OCI-LY3 (cell line): ENCODE data around the gene TEX264.

Experiments used
- H2AFZ ChIP-seq: fragments of 200-600, 300-600 bp; shearing (Covaris generic); 2 replicates; pipeline ENCODE4 v1.6.0; 2014; ENCODE audit warnings: antibody characterized with exemption, low read depth, low read length
- H3K27ac ChIP-seq: fragments of 200-600, 300-600 bp; sonication (generic); 2 replicates; pipeline ENCODE4 v1.5.1; 2014; ENCODE audit warnings: mild to moderate bottlenecking, low read length, moderate library complexity, mixed read lengths
- H3K27me3 ChIP-seq: fragments of 200-600, 300-600 bp; sonication (generic); 2 replicates; pipeline ENCODE4 v1.6.1; 2014; ENCODE audit warnings: low read depth, low read length, mixed read lengths
- H3K36me3 ChIP-seq: fragments of 200-600, 300-600 bp; sonication (generic); replicated peaks from 2 replicates; pipeline ENCODE3; 2014; ENCODE audit warnings: low read depth, low read length, mixed read lengths
- H3K4me1 ChIP-seq: fragments of 300-600, 200-600 bp; sonication (generic); 2 replicates; pipeline ENCODE4 v1.6.1; 2014; ENCODE audit warnings: low read length, mixed read lengths
- H3K4me2 ChIP-seq: fragments of 200-600, 300-600 bp; sonication (generic); 2 replicates; pipeline ENCODE4 v1.6.1; 2014; ENCODE audit warnings: low read length, mixed read lengths
- H3K4me3 ChIP-seq: fragments of 300-600, 200-600 bp; sonication (generic); 2 replicates; pipeline ENCODE4 v1.5.1; 2014; ENCODE audit warnings: antibody characterized with exemption, mild to moderate bottlenecking, low read length, moderate library complexity
- H3K79me2 ChIP-seq: fragments of 300-600, 200-600 bp; shearing (Covaris generic); 2 replicates; pipeline ENCODE4 v1.6.1; 2014; ENCODE audit warnings: mild to moderate bottlenecking, low read length, mixed read lengths
- H3K9ac ChIP-seq: fragments of 300-600, 200-600 bp; shearing (Covaris generic); 2 replicates; pipeline ENCODE4 v1.6.0; 2014; ENCODE audit warnings: mild to moderate bottlenecking, low read length, moderate library complexity
- H3K9me3 ChIP-seq: fragments of 200-600, 300-600 bp; shearing (Covaris generic); 2 replicates; pipeline ENCODE4 v1.6.1; 2014; ENCODE audit warnings: low read length, mixed read lengths; ENCODE audit not compliant: insufficient read depth
- H4K20me1 ChIP-seq: fragments of 200-600, 300-600 bp; sonication (generic); 2 replicates; pipeline ENCODE4 v1.6.1; 2016; ENCODE audit warnings: low read length, mixed read lengths; ENCODE audit not compliant: insufficient read depth
- CTCF ChIP-seq: fragments of 200-600, 300-600 bp; sonication (generic); IDR thresholded peaks from 2 replicates; pipeline ENCODE4 v1.5.1; 2014; ENCODE audit warnings: antibody characterized with exemption, low read length, low read depth
- EZH2phosphoT487 ChIP-seq: fragments of 200-600 bp; shearing (Covaris generic); IDR thresholded peaks from 2 replicates; pipeline ENCODE4 v1.6.1; 2018; ENCODE audit warnings: antibody characterized with exemption, mixed run types, low read depth

Gene TEX264

GRCh38 chr3:51679777-51680176 lies 8.7 kb downstream of the TEX264 start:
- Histone ChIP-seq H3K9me3 (no peaks in the 10 kb centered on the region), H3K36me3 (peaks cover 33% of the 10 kb centered on the region), H3K79me2 (no peaks in the 10 kb centered on the region; the same call in 1 of the 2 replicates), H3K4me2 (no peak overlapping the region), H3K4me3 (no peak overlapping the region), H3K4me1 (peaks cover 10% of the 10 kb centered on the region), H3K9ac (no peak overlapping the region), H3K27ac (no peak overlapping the region), H3K27me3 (no peaks in the 10 kb centered on the region), H4K20me1 (peaks cover 23% of the 10 kb centered on the region), H2AFZ (no peak overlapping the region)
- TF ChIP-seq EZH2phosphoT487 (no peak), CTCF (no peak)

- H3K4me2 ChIP-seq, result no peak overlapping the region
- H3K27me3 ChIP-seq, result no peaks in the 10 kb centered on the region
- no peak overlapping the region for H2AFZ ChIP-seq
- no peaks in the 10 kb centered on the region for H3K9me3 ChIP-seq
- H3K4me1 ChIP-seq, result peaks cover 10% of the 10 kb centered on the region
- no peak overlapping the region for H3K4me3 ChIP-seq
- H3K9ac ChIP-seq, result no peak overlapping the region
- H3K36me3 ChIP-seq, result peaks cover 33% of the 10 kb centered on the region
- TF ChIP-seq EZH2phosphoT487 (no peak), CTCF (no peak)
- no peak overlapping the region for H3K27ac ChIP-seq
- H3K79me2 ChIP-seq, result no peaks in the 10 kb centered on the region; the same call in 1 of the 2 replicates
- H4K20me1 ChIP-seq, result peaks cover 23% of the 10 kb centered on the region
Observed at GRCh38 chr3:51680196-51680595, 9.1 kb downstream of the TEX264 start.

- Histone ChIP-seq H4K20me1 (peaks cover 23% of the 10 kb centered on the region), H3K4me1 (peaks cover 10% of the 10 kb centered on the region), H3K4me2 (no peak overlapping the region), H3K79me2 (no peaks in the 10 kb centered on the region; the same call in 1 of the 2 replicates), H3K9me3 (no peaks in the 10 kb centered on the region), H3K27me3 (no peaks in the 10 kb centered on the region), H3K36me3 (peaks cover 34% of the 10 kb centered on the region), H2AFZ (no peak overlapping the region), H3K4me3 (no peak overlapping the region), H3K27ac (no peak overlapping the region), H3K9ac (no peak overlapping the region)
- no peak for TF ChIP-seq CTCF
- TF ChIP-seq EZH2phosphoT487, result no peak
Observed at GRCh38 chr3:51680663-51681230, 9.7 kb downstream of the TEX264 start.

- Histone ChIP-seq H2AFZ (no peak overlapping the region), H3K4me1 (peaks cover 10% of the 10 kb centered on the region), H3K27ac (no peak overlapping the region), H3K27me3 (no peaks in the 10 kb centered on the region), H3K36me3 (peaks cover 38% of the 10 kb centered on the region), H3K4me3 (no peak overlapping the region), H3K4me2 (no peak overlapping the region), H3K79me2 (no peaks in the 10 kb centered on the region; the same call in 1 of the 2 replicates), H4K20me1 (peaks cover 23% of the 10 kb centered on the region), H3K9me3 (no peaks in the 10 kb centered on the region), H3K9ac (no peak overlapping the region)
- TF ChIP-seq EZH2phosphoT487, result no peak
- TF ChIP-seq CTCF, result no peak
Observed at GRCh38 chr3:51681453-51681852, 10.4 kb downstream of the TEX264 start.
